AG09309 (cell line): ENCODE measurements around the gene OS9.
"Not testable (repeated sequence)": the region's sequence is repeated elsewhere in the genome, so short reads cannot be mapped to it uniquely, and the experiment has no call there.

Source experiments
- DNase-seq: peaks from one replicate; pipeline ENCODE4 v3.0.0-alpha.2; 2010; ENCODE audit warnings: low read depth
- H3K4me3 ChIP-seq: 2 replicates; pipeline ENCODE4 v1.5.1; 2011; ENCODE audit warnings: mild to moderate bottlenecking, low read depth, low read length, moderate library complexity; ENCODE audit not compliant: control insufficient read depth
- TF ChIP-seq, protein P1 (sequence below): IDR thresholded peaks from 2 replicates; pipeline ENCODE4 v1.5.1; 2011; ENCODE audit warnings: mild to moderate bottlenecking, low read depth, low read length, inconsistent platforms; ENCODE audit not compliant: insufficient read depth, control insufficient read depth; ENCODE audit errors: missing control alignments

OS9 gene

DNA sequence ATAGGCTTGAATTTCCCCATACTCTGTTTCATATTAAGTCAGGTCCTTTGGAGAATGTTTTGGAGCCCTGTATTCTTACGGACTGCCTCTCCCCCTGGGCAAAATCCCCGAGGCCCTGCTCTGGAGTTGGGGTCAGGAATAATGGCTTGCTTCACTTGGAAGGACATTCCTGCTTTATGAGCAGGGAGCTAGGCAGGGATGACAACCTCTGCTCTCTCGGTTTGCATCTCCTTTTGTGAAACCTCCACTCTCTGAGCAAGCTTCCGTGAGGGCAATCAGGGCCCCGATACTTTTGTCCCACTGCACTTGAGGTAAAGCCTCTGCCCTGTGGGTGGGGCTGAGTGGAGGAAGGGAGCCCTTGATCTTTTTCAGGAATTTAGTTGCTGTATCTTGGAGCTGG is 19.3 kb downstream of the OS9 start:
- TF ChIP-seq, protein P1, sequence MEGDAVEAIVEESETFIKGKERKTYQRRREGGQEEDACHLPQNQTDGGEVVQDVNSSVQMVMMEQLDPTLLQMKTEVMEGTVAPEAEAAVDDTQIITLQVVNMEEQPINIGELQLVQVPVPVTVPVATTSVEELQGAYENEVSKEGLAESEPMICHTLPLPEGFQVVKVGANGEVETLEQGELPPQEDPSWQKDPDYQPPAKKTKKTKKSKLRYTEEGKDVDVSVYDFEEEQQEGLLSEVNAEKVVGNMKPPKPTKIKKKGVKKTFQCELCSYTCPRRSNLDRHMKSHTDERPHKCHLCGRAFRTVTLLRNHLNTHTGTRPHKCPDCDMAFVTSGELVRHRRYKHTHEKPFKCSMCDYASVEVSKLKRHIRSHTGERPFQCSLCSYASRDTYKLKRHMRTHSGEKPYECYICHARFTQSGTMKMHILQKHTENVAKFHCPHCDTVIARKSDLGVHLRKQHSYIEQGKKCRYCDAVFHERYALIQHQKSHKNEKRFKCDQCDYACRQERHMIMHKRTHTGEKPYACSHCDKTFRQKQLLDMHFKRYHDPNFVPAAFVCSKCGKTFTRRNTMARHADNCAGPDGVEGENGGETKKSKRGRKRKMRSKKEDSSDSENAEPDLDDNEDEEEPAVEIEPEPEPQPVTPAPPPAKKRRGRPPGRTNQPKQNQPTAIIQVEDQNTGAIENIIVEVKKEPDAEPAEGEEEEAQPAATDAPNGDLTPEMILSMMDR: no peak
- H3K4me3 ChIP-seq: no peak overlapping the region
- DNase-seq: no peak

DNA sequence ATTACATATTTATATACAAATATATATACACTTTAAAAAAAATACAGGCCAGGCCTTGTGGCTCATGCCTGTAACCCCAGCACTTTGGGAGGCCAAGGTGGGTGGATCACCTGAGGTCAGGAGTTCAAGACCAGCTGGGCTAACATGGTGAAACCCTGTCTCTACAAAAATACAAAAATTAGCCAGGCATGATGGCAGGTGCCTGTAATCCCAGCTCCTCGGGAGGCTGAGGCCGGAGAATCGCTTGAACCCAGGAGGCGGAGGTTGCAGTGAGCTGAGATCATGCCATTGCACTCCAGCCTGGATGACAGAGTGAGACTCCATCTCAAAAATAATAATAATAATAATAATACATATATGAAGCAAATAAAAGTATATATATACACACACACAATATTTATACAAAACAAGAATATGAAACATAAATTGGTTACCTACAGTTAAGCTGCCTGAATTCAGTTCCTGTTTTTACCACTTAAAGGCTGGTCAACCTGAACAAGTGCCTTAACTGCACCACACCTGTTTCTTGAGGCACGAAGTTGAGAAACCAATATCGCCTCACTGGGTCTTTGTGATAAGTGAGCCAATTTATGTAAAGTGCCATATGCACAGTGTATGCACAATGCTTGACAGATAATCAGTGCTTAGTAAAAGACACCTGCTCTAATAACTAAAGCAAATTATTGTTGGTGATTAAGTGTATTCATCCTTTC is 21.3 kb downstream of the OS9 start:
- not testable (repeated sequence) for H3K4me3 ChIP-seq, DNase-seq

DNA sequence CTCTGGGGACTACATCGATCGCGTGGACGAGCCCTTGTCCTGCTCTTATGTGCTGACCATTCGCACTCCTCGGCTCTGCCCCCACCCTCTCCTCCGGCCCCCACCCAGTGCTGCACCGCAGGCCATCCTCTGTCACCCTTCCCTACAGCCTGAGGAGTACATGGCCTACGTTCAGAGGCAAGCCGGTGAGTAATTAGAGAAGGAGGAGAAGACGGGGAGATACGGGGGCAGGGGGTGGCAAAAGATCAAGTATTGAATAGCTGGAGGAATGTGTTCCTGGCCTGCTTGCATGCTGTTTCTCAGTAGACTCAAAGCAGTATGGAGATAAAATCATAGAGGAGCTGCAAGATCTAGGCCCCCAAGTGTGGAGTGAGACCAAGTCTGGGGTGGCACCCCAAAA is 21.9 kb downstream of the OS9 start:
- no peak for DNase-seq
- TF ChIP-seq, protein P1: no peak

DNA sequence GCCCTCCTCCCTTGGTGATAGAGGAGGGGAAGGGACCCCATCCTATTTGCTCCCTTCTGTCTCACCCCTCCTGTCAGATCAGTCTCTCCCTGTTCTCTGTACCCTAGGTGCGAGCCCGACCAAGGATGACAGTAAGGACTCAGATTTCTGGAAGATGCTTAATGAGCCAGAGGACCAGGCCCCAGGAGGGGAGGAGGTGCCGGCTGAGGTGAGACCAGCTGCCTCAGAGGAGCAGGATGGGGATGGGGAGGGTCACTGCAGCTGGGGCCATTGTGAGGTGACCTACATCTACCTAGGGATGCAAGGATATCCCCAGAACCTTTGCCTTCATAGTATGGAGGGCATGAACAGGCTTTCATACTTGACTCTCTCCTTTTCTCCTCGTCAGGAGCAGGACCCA is 22.4 kb downstream of the OS9 start:
- no peak overlapping the region for H3K4me3 ChIP-seq
- no peak for DNase-seq

More for the DNA sequence above, 21.9 kb downstream of the OS9 start:
- no peak overlapping the region for H3K4me3 ChIP-seq

DNA sequence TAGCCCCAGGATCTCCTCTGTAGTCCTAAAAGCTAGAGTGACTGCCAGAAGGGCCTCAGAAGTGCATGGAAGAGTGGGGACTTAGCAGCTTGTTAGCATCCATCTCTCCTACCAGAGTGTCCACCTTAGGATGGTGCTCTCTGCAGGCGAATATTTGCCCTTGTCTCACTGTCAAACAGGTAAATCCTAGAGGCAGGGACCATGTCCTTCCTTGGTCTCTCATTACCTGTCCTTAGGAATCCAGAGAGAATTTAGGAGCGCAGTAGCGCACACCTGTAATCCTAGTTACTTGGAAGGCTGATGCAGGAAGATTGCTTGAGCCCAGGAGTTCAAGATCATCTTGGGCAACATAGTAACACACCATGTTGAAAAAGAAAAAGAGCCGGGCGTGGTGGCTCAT is 23.2 kb downstream of the OS9 start:
- DNase-seq: no peak

More for the DNA sequence above, 22.4 kb downstream of the OS9 start:
- TF ChIP-seq, protein P1: no peak

DNA sequence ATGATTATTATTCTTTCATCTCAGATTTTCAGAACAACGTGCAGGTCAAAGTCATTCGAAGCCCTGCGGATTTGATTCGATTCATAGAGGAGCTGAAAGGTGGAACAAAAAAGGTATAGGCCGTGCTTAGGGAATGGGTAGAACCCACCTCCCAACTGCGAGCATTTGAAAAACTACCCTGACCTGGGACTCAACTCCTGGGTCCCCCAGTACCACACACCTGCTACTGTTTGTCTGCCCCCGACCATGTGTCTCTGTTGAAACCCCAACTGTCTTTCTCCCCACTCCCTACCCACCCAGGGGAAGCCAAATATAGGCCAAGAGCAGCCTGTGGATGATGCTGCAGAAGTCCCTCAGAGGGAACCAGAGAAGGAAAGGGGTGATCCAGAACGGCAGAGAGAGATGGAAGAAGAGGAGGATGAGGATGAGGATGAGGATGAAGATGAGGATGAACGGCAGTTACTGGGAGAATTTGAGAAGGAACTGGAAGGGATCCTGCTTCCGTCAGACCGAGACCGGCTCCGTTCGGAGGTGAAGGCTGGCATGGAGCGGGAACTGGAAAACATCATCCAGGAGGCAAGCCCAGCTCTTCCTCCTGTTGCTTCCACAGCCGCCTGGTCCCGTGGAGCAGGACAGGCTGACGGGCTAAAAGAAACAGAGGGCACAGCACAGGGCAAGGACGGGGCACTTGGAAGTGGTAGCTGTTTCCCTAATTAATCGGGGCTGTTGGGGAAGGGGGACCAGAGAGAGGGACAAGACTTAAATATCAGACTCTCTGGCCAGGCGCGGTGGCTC is 24.1 kb downstream of the OS9 start:
- DNase-seq: no peak
- TF ChIP-seq, protein P1: no peak
- no peak overlapping the region for H3K4me3 ChIP-seq

More for the DNA sequence above, 23.2 kb downstream of the OS9 start:
- H3K4me3 ChIP-seq: no peak overlapping the region
- TF ChIP-seq, protein P1: no peak
